IMR-90 (cell line): Measurements from ENCODE around the gene TMCC1. TPM values are rescaled to one million over a fixed set of nuclear protein-coding genes. Genes with fewer than 3 reads are reported as not detected.

Source experiments
- ATAC-seq: fragments of 200-7000 bp; cut with Tn5 transposase; 2 replicates; pipeline ENCODE4 v1.9.1; 2020; ENCODE audit warnings: low read depth, mild to moderate bottlenecking, moderate library complexity
- BruUV-seq: library from RNA; stranded (reverse); fragments of 400-500 nt; replicated peaks from 2 replicates; lab custom pipeline; 2021; lab: Mats Ljungman, UMichigan
- CTCF ChIA-PET: fragments of 300-600 bp; formaldehyde crosslinking; extraction: SDS; loops from one replicate; lab custom pipeline; 2021; ENCODE audit warnings: antibody characterized with exemption; lab: Yijun Ruan, JAX
- POLR2A ChIA-PET: fragments of 300-600 bp; sonication (Branson Sonifier 250); formaldehyde crosslinking; loops from one replicate; lab custom pipeline; 2022; ENCODE audit warnings: antibody characterized with exemption; ENCODE audit not compliant: unreplicated experiment; lab: Charles Lee
- DNase-seq: peaks from one replicate; pipeline ENCODE4 v3.0.0; 2013
- H2AFZ ChIP-seq: replicated peaks from 2 replicates; pipeline ENCODE3; 2013; ENCODE audit warnings: low read length, mild to moderate bottlenecking; ENCODE audit not compliant: poor library complexity
- H2AK5ac ChIP-seq: 2 replicates; pipeline ENCODE4 v1.6.1; 2013; ENCODE audit warnings: low read depth, low read length, inconsistent platforms
- H2AK9ac ChIP-seq: replicated peaks from 2 replicates; pipeline ENCODE3; 2013; ENCODE audit warnings: mild to moderate bottlenecking, low read depth, low read length, moderate library complexity; ENCODE audit not compliant: poor library complexity
- H2BK120ac ChIP-seq: 2 replicates; pipeline ENCODE4 v1.6.1; 2013; ENCODE audit warnings: low read depth, low read length, inconsistent platforms
- H2BK15ac ChIP-seq: 3 replicates; pipeline ENCODE4 v1.6.1; 2013; ENCODE audit warnings: low read depth, low read length, inconsistent platforms
- H2BK20ac ChIP-seq: 2 replicates; pipeline ENCODE4 v1.6.1; 2013; ENCODE audit warnings: low read depth, mild to moderate bottlenecking, inconsistent platforms, low read length, moderate library complexity
- H2BK5ac ChIP-seq: 2 replicates; pipeline ENCODE4 v1.6.1; 2013; ENCODE audit warnings: mild to moderate bottlenecking, low read depth, low read length, inconsistent platforms; ENCODE audit not compliant: poor library complexity, severe bottlenecking
- H3K14ac ChIP-seq: replicated peaks from 2 replicates; pipeline ENCODE4 v1.6.1; 2013; ENCODE audit warnings: low read depth, low read length, inconsistent platforms
- H3K18ac ChIP-seq: 2 replicates; pipeline ENCODE4 v1.6.1; 2013; ENCODE audit warnings: low read depth, low read length, control low read depth
- H3K23ac ChIP-seq: 2 replicates; pipeline ENCODE4 v1.6.1; 2013; ENCODE audit warnings: low read depth, low read length, inconsistent platforms
- H3K27ac ChIP-seq: 2 replicates; pipeline ENCODE4 v1.5.1; 2013; ENCODE audit warnings: mild to moderate bottlenecking, control low read depth, low read length; ENCODE audit not compliant: insufficient read depth
- H3K27me3 ChIP-seq: 2 replicates; pipeline ENCODE4 v1.6.1; 2013; ENCODE audit warnings: low read length; ENCODE audit not compliant: control insufficient read depth, insufficient read depth
- H3K36me3 ChIP-seq: 2 replicates; pipeline ENCODE4 v1.6.1; 2013; ENCODE audit warnings: low read length, mixed read lengths; ENCODE audit not compliant: control insufficient read depth, insufficient read depth
- H3K4ac ChIP-seq: 2 replicates; pipeline ENCODE4 v1.6.1; 2013; ENCODE audit warnings: low read depth, low read length, inconsistent platforms
- H3K4me1 ChIP-seq: 2 replicates; pipeline ENCODE4 v1.6.1; 2013; ENCODE audit warnings: low read length, mixed read lengths; ENCODE audit not compliant: control insufficient read depth, insufficient read depth
- H3K4me2 ChIP-seq: 2 replicates; pipeline ENCODE4 v1.6.1; 2013; ENCODE audit warnings: low read depth, mild to moderate bottlenecking, control low read depth, low read length, moderate library complexity
- H3K4me3 ChIP-seq: 2 replicates; pipeline ENCODE4 v1.5.1; 2013; ENCODE audit warnings: low read depth, mild to moderate bottlenecking, control low read depth, low read length, moderate library complexity; ENCODE audit not compliant: insufficient read depth
- H3K56ac ChIP-seq: 2 replicates; pipeline ENCODE4 v1.6.1; 2013; ENCODE audit warnings: low read length, inconsistent platforms; ENCODE audit not compliant: insufficient read depth; ENCODE audit errors: extremely low read depth
- H3K79me1 ChIP-seq, 2 experiments: 2 replicates each; pipeline ENCODE4 v1.6.1; 2013; ENCODE audit warnings: low read length in 2 of 2, inconsistent platforms in 1 of 2, low read depth in 1 of 2
- H3K9ac ChIP-seq: 2 replicates; pipeline ENCODE4 v1.6.1; 2013; ENCODE audit warnings: low read depth, low read length, control low read depth
- H3K9me1 ChIP-seq: 2 replicates; pipeline ENCODE4 v1.6.1; 2013; ENCODE audit warnings: low read length, inconsistent platforms; ENCODE audit not compliant: insufficient read depth
- H3K9me3 ChIP-seq: 2 replicates; pipeline ENCODE4 v1.6.1; 2013; ENCODE audit warnings: low read length; ENCODE audit not compliant: control insufficient read depth, insufficient read depth
- H4K20me1 ChIP-seq: 2 replicates; pipeline ENCODE4 v1.6.1; 2013; ENCODE audit warnings: low read length, inconsistent platforms; ENCODE audit not compliant: insufficient read depth
- H4K5ac ChIP-seq: 2 replicates; pipeline ENCODE4 v1.6.1; 2013; ENCODE audit warnings: mild to moderate bottlenecking, low read depth, low read length, control low read depth
- H4K8ac ChIP-seq, 2 experiments: 2 replicates each; pipeline ENCODE4 v1.6.1; 2013; ENCODE audit warnings: low read depth in 2 of 2, low read length in 2 of 2, control low read depth in 1 of 2, inconsistent platforms in 1 of 2
- H4K91ac ChIP-seq: 2 replicates; pipeline ENCODE4 v1.6.1; 2013; ENCODE audit warnings: low read depth, low read length, inconsistent platforms; ENCODE audit not compliant: insufficient read depth
- BHLHE40 ChIP-seq: fragments of 150-350 bp; IDR thresholded peaks from 2 replicates; pipeline ENCODE4 v1.6.1; 2016; ENCODE audit warnings: mild to moderate bottlenecking, low read depth, low read length
- CEBPB ChIP-seq: IDR thresholded peaks from 2 replicates; pipeline ENCODE4 v1.6.1; 2012; ENCODE audit warnings: low read depth, low read length, improper control_type of control experiment
- CHD1 ChIP-seq: IDR thresholded peaks from 2 replicates; pipeline ENCODE4 v1.6.1; 2012; ENCODE audit warnings: low read depth, low read length, improper control_type of control experiment
- FOS ChIP-seq: fragments of 150-350 bp; IDR thresholded peaks from 2 replicates; pipeline ENCODE4 v1.6.1; 2016; ENCODE audit warnings: low read depth, low read length
- MAFK ChIP-seq: IDR thresholded peaks from 2 replicates; pipeline ENCODE4 v1.6.1; 2012; ENCODE audit warnings: low read depth, low read length, improper control_type of control experiment
- MAZ ChIP-seq: IDR thresholded peaks from 2 replicates; pipeline ENCODE4 v1.6.1; 2012; ENCODE audit warnings: low read depth, mild to moderate bottlenecking, low read length, improper control_type of control experiment, moderate library complexity, borderline replicate concordance
- MXI1 ChIP-seq: IDR thresholded peaks from 2 replicates; pipeline ENCODE4 v1.6.1; 2012; ENCODE audit warnings: low read depth, mild to moderate bottlenecking, low read length, moderate library complexity, borderline replicate concordance
- NFE2L2 ChIP-seq: fragments of 150-350 bp; IDR thresholded peaks from 2 replicates; pipeline ENCODE4 v1.6.1; 2016; ENCODE audit warnings: low read depth, mild to moderate bottlenecking, low read length
- POLR2A ChIP-seq: IDR thresholded peaks from 2 replicates; pipeline ENCODE4 v1.6.1; 2012; ENCODE audit warnings: mild to moderate bottlenecking, low read depth, low read length
- RAD21 ChIP-seq: IDR thresholded peaks from 2 replicates; pipeline ENCODE4 v1.6.1; 2012; ENCODE audit warnings: low read length, improper control_type of control experiment
- RCOR1 ChIP-seq: IDR thresholded peaks from 2 replicates; pipeline ENCODE4 v1.6.1; 2012; ENCODE audit warnings: mild to moderate bottlenecking, low read length, improper control_type of control experiment; ENCODE audit not compliant: insufficient replicate concordance
- RFX5 ChIP-seq: IDR thresholded peaks from 2 replicates; pipeline ENCODE4 v1.8.0; 2012; ENCODE audit warnings: low read depth, mild to moderate bottlenecking, low read length, moderate library complexity
- SMC3 ChIP-seq: fragments of 150-350 bp; IDR thresholded peaks from 2 replicates; pipeline ENCODE4 v1.6.1; 2016; ENCODE audit warnings: low read depth, mild to moderate bottlenecking, antibody characterized with exemption, low read length, moderate library complexity
- WGBS, 2 experiments: methylation state at CpG; one replicate each; pipeline versions ENCODE4 v1.1.5 to v1.1.7; 2013; ENCODE audit warnings: missing lambda C conversion rate in 2 of 2; ENCODE audit not compliant: insufficient read length in 1 of 2; ENCODE audit errors: extremely low coverage in 2 of 2; 5-methylcytosine and 5-hydroxymethylcytosine counted together
- dilution Hi-C: fragments of 300-500 bp; cut with HindIII; formaldehyde crosslinking; loops from one replicate; pipeline ENCODE4 v1.14.3; 2018; ENCODE audit warnings: low sequenced_read_pairs; ENCODE audit not compliant: unreplicated experiment
- in situ Hi-C: fragments of 300-500 bp; cut with MboI; formaldehyde crosslinking; loops from 3 replicates; pipeline ENCODE4 v1.14.3; 2019; ENCODE audit warnings: low sequenced_read_pairs, inconsistent platforms, mixed read lengths
- intact Hi-C: fragments of 100-400 bp; cut with micrococcal nuclease; formaldehyde crosslinking; loops from 2 replicates; pipeline ENCODE4 v1.10.0; 2022
- polyA plus RNA-seq, 3 experiments: library from polyadenylated mRNA; depleted of rRNA; stranded (reverse); fragments of >200 nt; gene quantifications; 2 replicates each; pipeline ENCODE4 v1.2.3, GENCODE V29; 2012; ENCODE audit warnings: low replicate concordance in 1 of 3
- total RNA-seq: library from RNA; depleted of rRNA; stranded (reverse); fragments of >200 nt; gene quantifications from 2 replicates; pipeline ENCODE4 v1.2.3, GENCODE V29; 2012
- TF ChIP-seq, protein P1 (sequence below): fragments of 150-350 bp; IDR thresholded peaks from 2 replicates; pipeline ENCODE4 v1.6.1; 2016; ENCODE audit warnings: low read depth, mild to moderate bottlenecking, low read length, moderate library complexity, borderline replicate concordance
- TF ChIP-seq, protein P2 (sequence below): conservative IDR thresholded peaks from 2 replicates; pipeline ENCODE4 v1.5.1; 2012; ENCODE audit warnings: mild to moderate bottlenecking, low read depth, low read length, improper control_type of control experiment
- TF ChIP-seq, protein P3 (sequence below): fragments of 150-350 bp; IDR thresholded peaks from 2 replicates; pipeline ENCODE4 v1.6.1; 2017; ENCODE audit warnings: mild to moderate bottlenecking, antibody characterized with exemption, low read length, low read depth

Gene TMCC1
- total and polyA plus RNA-seq, 2 of the 4 experiments (the other 2 are of a cell fraction), result 5.0 to 7.3 TPM

DNA sequence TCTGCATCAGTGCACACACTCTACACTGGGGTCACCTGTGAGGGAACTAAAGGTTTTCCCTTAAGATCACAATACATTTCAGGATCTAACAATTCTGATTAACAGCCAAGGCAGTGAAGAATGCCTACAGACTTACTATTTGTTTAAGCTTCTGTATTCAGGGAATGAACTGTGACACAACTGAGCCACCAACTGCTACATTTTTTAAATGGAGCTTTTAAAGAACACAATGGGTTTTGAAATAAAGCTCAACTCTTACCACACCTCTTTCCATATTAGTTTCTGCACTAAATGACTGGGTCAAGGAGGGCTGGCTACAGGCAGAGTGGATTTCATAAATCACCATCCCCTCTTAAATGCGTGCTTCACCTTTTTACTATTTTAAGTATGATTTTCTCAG lies 100.2 kb downstream of the TMCC1 start:
- Histone ChIP-seq H4K20me1 (no peaks in the 10 kb centered on the region), H4K8ac (no peak overlapping the region), H4K91ac (no peak overlapping the region), H3K56ac (no peak overlapping the region), H2BK20ac (no peak overlapping the region), H2AK9ac (no peak overlapping the region), H2BK5ac (no peak overlapping the region), H3K4ac (no peak overlapping the region), H3K9me1 (peaks cover 5% of the 10 kb centered on the region; the same call in 1 of the 2 replicates), H3K27me3 (no peaks in the 10 kb centered on the region), H2AK5ac (no peak overlapping the region), H3K9me3 (no peaks in the 10 kb centered on the region), H3K23ac (no peak overlapping the region), H2AFZ (no peak overlapping the region), H3K18ac (no peak overlapping the region), H4K5ac (no peak overlapping the region), H2BK120ac (no peak overlapping the region), H3K14ac (no peak overlapping the region), H3K4me3 (no peak overlapping the region), H3K27ac (no peak overlapping the region), H3K79me1 (peaks cover 3 to 4% of the 10 kb centered on the region in 2 experiments; a peak in 1 of 4 replicates), H3K36me3 (no peaks in the 10 kb centered on the region), H2BK15ac (no peak overlapping the region), H3K4me1 (peaks cover 4% of the 10 kb centered on the region; the same call in 1 of the 2 replicates), H3K4me2 (no peak overlapping the region), H3K9ac (no peak overlapping the region)
- in situ Hi-C loops (no loop called here), dilution Hi-C loops (no loop called here), intact Hi-C loops (no loop called here)
- BruUV-seq, result no TSS peak
- DNase-seq (no peak), ATAC-seq (no peak)
- TF ChIP-seq RAD21, result no peak
- no peak for TF ChIP-seq NFE2L2
- TF ChIP-seq, protein P1, sequence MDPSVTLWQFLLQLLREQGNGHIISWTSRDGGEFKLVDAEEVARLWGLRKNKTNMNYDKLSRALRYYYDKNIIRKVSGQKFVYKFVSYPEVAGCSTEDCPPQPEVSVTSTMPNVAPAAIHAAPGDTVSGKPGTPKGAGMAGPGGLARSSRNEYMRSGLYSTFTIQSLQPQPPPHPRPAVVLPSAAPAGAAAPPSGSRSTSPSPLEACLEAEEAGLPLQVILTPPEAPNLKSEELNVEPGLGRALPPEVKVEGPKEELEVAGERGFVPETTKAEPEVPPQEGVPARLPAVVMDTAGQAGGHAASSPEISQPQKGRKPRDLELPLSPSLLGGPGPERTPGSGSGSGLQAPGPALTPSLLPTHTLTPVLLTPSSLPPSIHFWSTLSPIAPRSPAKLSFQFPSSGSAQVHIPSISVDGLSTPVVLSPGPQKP, result no peak
- TF ChIP-seq FOS, result no peak
- no peak for TF ChIP-seq RFX5
- TF ChIP-seq POLR2A, result no peak
- TF ChIP-seq RCOR1, result no peak
- no peak for TF ChIP-seq BHLHE40
- TF ChIP-seq SMC3, result no peak
- TF ChIP-seq MAZ, result no peak
- TF ChIP-seq, protein P2, sequence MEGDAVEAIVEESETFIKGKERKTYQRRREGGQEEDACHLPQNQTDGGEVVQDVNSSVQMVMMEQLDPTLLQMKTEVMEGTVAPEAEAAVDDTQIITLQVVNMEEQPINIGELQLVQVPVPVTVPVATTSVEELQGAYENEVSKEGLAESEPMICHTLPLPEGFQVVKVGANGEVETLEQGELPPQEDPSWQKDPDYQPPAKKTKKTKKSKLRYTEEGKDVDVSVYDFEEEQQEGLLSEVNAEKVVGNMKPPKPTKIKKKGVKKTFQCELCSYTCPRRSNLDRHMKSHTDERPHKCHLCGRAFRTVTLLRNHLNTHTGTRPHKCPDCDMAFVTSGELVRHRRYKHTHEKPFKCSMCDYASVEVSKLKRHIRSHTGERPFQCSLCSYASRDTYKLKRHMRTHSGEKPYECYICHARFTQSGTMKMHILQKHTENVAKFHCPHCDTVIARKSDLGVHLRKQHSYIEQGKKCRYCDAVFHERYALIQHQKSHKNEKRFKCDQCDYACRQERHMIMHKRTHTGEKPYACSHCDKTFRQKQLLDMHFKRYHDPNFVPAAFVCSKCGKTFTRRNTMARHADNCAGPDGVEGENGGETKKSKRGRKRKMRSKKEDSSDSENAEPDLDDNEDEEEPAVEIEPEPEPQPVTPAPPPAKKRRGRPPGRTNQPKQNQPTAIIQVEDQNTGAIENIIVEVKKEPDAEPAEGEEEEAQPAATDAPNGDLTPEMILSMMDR, result no peak
- TF ChIP-seq, protein P3, sequence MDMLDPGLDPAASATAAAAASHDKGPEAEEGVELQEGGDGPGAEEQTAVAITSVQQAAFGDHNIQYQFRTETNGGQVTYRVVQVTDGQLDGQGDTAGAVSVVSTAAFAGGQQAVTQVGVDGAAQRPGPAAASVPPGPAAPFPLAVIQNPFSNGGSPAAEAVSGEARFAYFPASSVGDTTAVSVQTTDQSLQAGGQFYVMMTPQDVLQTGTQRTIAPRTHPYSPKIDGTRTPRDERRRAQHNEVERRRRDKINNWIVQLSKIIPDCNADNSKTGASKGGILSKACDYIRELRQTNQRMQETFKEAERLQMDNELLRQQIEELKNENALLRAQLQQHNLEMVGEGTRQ, result no peak
- no peak for TF ChIP-seq MAFK
- no peak for TF ChIP-seq CHD1
- no peak for TF ChIP-seq CEBPB
- no peak for TF ChIP-seq MXI1
- POLR2A ChIA-PET, result no interaction called here
- WGBS, 2 experiments, result 100% methylated on average over 1 of the region's 1 CpG; no CpG with 5 or more reads in 1 of the 2 experiments
- CTCF ChIA-PET, result no interaction called here
